PFSK-1 (cell line): ENCODE measurements around the gene REXO4.

Experiments
- POLR2AphosphoS5 ChIP-seq: IDR thresholded peaks from 2 replicates; pipeline ENCODE4 v1.6.1; 2012; ENCODE audit warnings: low read depth, mild to moderate bottlenecking, control low read depth, low read length, moderate library complexity
- TAF1 ChIP-seq: IDR thresholded peaks from 2 replicates; pipeline ENCODE4 v1.6.1; 2012; ENCODE audit warnings: low read length, control low read depth, borderline replicate concordance; ENCODE audit not compliant: insufficient read depth

- TF ChIP-seq POLR2AphosphoS5 (no peak), TAF1 (no peak)
These were observed 11.1 kb downstream of the REXO4 start for GRCh38 chr9:133406480-133407307.
